Cardiac ventricle fibroblast (primary cell): ENCODE measurements around the gene PNPLA5. TPM values are rescaled to one million over a fixed set of nuclear protein-coding genes. Genes with fewer than 3 reads are reported as not detected.

ENCODE experiments used
- total RNA-seq: library from RNA; depleted of rRNA; stranded (reverse); fragments of >200 nt; gene quantifications from 2 replicates; pipeline ENCODE4 v1.2.3, GENCODE V29; 2015

Gene PNPLA5
- not detected in 2 replicates for total RNA-seq

GRCh38 chr22:43891360-43892182, at the start of gene PNPLA5:
Gene PNPLA5 (minus strand): TSS chr22:43892013. CDS start chr22:43891880, 133 bp downstream.

GRCh38 chr22:43923631-43924464, 32.0 kb upstream of the PNPLA5 start, which contains the start of gene PNPLA3:
Gene PNPLA3 (plus strand): TSS chr22:43923805. CDS start chr22:43923912, 107 bp downstream.

GRCh38 chr22:43862074-43862881, 29.5 kb downstream of the PNPLA5 start, which contains the start of gene SULT4A1:
Gene SULT4A1 (minus strand): TSS chr22:43862513. CDS start chr22:43862382, 131 bp downstream.

Other genes with a start within 250 kb of the PNPLA5 start
- 2.1 and 2.8 TPM in 2 replicates for gene EFCAB6, start 79.7 kb downstream of the PNPLA5 start, total RNA-seq
- gene SULT4A1, start 29.5 kb downstream of the PNPLA5 start, total RNA-seq = 0.06 and 0.10 TPM in 2 replicates
- 0.87 and 0.88 TPM in 2 replicates for gene PNPLA3, start 31.8 kb upstream of the PNPLA5 start, total RNA-seq
- 46.7 and 47.4 TPM in 2 replicates for gene SAMM50, start 63.4 kb upstream of the PNPLA5 start, total RNA-seq
- 54.1 and 62.7 TPM in 2 replicates for gene PARVB, start 132.3 kb upstream of the PNPLA5 start, total RNA-seq